NCI-H2107 treated with DMSO at 0.1 percent for 48 hours (cell line): Measurements from ENCODE around the gene THAP10.
"Not testable (repeated sequence)": the region's sequence is repeated elsewhere in the genome, so short reads cannot be mapped to it uniquely, and the experiment has no call there.

ENCODE experiments used
- DNase-seq: peaks from one replicate; lab custom pipeline; 2025; ENCODE audit not compliant: unreplicated experiment; lab: John Stamatoyannopoulos, UW

Gene THAP10

DNA sequence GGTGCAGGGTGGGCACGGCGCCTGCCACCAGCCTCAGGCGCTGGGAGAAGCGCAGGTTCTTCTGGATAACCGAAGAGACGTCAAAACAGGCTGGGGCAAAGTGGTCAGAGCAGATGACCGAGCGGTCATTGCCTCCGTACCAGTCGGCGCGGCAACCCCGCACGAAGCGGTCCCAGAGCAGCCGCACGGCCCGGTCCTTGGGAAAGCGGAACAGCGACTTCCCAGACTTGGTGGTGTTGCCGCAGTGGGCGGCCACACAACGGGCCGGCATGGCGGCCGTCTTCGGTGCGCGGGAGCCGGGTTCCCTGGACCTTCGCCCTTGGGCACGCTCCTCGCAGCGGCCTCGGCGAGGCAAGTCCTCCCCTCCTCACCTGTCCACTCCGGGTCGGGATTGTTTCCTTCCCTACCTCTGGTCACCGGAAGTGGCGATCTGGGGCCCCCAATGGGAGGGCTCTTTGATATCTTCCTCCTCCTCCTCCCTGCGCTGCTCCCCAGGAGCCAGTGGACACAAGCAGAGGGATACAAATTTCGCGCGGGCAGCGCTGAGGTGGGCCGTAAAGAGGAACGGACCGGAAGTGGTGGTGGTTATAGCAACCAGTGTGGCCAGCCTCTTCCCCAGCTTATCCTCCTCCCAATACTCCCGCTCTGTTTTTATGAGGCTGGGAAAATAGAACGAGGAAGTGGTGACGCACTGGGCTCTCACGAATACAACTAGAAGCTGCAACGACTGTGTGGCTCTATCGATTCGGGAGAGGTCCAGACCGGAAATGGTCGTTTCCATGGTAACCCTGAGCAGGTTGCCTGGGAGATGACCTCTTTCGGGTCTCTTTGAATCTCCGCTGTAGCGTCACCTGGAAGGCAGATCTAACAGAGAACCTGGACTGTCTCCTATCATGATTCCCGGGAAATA, at the start of gene THAP10, which contains the start of gene LRRC49:
Gene THAP10 (minus strand): TSS at position 432 of the 910 bp plus-strand sequence. CDS start 161 bp downstream, at position 271.
Gene LRRC49 (plus strand): TSS at position 825 of the 910 bp plus-strand sequence. CDS start 69 bp downstream, at position 894.
- peak; percentile 79 for DNase-seq

DNA sequence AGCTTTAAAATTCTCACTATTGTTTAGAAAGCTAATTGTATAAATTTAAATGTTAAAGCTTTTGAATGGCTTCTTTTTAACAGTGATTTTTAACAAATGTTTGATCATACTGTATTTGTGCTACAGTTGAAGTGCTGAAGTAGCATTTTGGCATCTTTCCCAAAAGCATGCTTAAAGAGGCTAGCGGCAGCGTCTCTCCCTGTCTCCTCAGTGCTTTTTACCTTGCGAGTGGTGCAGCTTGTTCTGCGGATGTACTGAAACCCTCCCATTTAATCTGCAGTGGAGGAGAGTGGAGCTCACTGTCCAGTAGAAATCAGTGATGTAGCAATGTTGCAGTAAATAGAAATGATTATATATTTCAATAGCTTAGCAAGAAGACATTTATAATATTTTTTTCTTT, 44.1 kb upstream of the THAP10 start:
- peak; percentile 22 for DNase-seq

DNA sequence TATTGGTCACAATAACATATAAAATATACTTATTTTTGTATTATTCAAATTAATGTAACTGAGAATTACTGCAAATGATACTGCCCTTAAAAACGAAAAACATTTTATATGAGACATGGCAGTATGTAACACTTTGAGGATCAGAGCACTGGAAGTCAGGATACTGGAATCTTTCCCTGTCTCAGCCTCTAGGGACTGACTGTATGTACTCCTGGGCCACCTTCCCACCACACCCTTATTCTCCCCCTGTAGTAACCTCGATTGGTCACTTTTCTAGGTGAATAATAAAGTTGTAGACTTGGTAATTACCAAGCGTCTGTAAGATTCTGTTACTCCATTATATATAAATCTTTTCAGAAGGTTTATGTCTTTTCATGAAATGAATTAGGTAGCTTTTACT, 43.4 kb upstream of the THAP10 start:
- no peak for DNase-seq

DNA sequence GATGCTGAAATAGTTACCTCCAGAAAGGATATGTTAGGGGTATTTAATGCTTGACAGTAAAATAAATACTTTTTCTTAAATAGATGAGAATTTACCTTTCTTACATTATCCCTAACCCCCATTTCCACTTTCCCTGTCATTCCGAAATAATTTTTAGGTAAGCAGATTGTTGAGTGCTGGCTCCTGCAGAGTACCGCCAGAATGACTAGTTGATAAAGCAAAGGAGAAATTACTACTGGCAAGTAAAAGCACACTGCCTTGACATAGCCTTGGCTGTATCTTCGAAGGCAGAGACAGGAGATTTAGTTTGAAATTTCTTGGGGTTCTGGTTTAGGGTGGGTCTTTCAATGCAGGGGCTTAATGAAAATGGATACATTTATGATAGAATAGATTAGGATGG, 41.2 kb upstream of the THAP10 start:
- no peak for DNase-seq

DNA sequence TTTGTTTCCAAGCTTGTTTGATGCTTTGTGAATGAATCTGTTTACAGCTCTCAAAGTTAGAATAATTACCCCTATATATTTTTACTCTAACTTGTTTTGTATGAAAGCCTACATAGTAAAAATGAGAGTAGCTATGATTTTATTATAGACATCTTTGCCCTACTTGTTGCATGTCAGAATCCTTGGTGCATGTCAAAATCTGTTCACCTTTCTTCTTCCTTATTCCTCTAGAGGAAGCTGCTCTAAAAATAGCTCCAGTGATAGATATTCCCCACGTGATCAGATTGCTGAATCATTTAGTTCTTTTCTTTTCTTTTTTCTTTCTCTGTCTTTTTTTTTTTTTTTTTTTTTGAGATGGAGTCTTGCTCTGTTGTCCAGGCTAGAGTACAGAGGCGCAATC, 40.2 kb upstream of the THAP10 start:
- no peak for DNase-seq

DNA sequence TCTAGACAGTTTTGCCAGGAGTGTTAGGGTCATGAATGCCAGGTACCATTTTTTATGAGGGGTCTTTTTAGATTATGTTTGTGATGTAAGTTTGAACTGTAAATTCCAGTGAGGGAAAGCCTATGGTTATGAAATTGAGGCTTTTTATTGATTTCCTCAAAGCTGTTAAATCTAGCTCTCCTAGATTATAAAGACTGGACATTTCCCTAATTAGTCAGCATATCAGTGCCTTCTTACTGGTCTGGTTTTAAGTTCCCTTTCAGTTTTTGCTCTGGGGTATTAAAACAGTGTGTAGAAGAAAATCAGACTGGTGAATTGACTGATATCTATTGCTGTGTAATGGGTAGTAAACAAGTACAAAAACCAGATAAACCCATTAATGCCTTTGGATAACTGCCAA, 39.6 kb upstream of the THAP10 start:
- no peak for DNase-seq

DNA sequence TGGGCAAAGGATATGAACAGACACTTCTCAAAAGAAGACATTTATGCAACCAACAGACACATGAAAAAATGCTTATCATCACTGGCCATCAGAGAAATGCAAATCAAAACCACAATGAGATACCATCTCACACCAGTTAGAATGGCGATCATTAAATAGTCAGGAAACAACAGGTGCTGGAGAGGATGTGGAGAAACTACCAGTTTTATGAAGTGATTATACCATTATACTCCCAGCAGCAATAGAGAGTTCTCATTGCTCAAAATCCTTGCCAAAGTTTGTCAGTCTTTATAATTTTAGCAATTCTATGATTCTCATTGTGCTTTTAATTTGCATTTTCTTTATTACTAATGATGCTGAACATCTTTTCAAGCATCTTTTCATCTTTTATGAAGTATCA, 34.7 kb upstream of the THAP10 start:
- DNase-seq = not testable (repeated sequence)

DNA sequence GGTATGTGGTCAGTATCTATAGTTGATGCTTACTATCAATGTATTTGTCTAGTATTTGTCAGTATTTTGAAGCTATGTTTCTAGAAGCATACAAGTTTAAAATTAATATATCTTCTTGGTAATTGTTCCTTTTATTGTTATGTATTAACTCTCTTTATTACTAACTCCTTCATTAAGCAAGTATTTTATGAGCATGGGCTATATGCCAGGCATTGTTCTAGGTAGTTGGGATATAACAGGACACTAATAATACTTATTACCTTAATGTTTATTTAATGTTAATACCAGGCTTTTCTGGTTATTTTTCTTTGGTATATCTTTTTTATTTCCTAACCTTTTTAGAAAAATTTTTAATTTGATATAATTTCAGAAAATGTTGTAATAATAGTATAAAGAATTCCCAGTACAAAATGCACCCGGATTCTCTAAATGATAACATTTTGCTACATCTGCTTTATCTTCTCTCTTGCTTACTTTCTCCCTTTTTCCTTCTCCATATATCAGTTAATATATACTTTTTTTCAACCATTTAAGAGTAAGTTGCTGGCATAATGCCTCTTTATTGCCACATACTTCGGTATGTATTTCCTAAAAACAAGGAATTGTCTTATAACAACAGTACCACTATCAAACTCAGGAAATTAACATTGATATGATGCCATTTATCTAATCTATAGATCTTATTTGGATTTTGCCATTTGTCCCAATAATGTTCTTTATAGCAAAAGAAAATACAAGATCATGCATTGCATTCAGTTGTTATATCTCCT, 31.3 kb upstream of the THAP10 start:
- no peak for DNase-seq

DNA sequence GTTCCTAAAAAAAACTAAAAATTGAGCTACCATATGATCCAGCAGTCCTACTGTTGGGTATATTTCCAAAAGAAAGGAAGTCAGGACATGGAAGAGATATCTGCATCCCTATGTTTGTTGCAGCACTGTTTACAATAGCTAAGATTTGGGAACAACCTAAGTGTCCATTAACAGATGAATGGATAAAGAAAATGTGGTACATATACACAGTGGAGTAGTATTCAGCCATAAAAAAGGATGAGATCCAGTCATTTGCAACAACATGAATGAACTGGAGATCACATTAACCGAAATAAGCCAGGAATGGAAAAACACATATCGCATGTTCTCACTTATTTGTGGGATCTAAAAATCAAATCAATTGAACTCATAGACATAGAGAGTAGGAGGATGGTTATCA, 29.9 kb upstream of the THAP10 start:
- no peak for DNase-seq

DNA sequence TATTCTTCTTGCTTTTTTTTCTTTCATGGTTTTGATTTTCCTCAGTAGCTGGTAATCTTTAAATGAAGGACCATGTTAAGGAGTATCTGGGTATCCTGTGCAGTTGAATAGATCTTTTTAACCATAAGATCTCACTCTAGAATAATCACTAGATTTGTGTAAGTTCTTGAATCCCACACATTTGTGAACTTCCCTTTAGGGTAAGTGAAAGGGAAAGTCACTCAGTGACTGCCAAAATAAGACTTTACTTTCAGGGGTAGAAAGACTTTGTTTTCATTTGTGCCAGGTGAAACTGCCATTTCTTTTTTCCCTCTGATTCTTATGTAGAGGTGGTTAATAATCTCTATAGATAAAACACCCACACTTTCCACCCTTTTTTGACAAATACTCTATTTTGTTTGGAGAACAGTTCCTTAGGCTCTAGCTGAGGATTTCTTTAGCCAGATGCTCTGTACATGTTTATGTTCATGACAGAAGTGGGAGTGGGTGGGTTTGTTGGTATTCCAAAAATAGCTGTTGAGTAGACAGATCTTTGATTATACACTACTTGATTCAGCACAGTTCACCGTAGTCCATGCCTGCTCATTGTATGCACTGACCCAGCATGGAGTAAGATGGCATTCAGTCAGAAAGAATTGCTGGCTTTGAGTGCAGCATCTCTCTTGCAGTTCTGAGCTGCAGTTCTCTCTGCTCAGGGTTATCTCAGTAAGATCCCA, 28.9 kb upstream of the THAP10 start:
- no peak for DNase-seq

DNA sequence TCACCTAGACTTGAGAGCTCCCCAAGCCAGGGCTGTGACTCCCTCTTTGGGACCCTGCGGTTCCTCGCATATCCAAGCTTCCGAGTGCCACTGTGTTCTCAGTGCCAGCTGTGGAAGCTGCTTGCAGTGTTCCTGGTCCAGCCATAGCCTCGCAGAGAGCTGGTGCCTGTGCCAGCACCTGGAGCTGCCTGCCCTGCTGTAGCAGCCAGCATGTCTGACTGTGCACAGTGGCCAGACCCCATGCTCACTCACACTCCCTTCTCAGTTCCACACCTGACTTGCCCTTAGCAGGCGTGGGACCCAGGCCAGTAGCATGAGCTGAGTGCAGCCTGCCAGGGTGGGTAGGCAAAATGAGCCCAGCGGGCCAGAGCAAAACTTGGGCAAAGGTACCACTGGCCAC, 25.7 kb upstream of the THAP10 start:
- no peak for DNase-seq

DNA sequence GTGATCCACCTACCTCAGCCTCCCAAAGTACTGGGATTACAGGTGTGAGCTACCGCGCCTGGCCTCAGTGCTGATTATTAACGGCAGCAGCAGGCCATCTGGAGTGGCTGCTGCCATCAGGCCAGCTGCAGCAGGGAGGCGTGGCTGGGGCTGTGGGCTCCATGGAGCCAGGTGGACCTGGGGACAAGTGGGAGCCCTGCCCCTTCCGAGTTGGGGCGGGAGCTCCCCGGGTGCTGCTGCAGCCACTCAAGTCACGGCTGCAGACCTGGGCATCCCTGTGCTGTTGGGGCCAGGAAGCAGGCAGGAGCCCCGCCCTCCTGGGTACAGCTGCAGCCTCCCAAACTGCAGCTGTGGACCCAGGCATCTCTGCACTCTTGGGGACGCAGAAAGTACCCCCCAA, 24.3 kb upstream of the THAP10 start:
- DNase-seq = no peak

DNA sequence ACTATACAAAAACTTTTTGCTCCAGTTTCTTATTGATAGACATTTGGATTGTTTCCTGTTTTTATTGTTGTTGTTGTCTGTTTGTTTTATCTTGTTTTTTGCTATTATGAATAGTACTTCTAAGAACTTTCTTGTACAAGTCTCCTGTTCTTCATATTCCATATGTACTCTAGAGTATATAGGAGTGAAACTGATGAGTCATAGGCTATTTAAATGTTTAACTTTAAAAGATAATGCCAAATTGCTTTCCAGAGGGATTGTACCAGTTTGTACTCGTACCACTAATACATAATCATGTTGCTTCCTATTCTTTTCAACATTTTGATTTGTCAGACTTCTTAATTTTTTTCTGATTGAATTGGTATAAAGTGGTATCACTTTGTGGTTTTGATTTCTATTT, 20.0 kb upstream of the THAP10 start:
- no peak for DNase-seq

DNA sequence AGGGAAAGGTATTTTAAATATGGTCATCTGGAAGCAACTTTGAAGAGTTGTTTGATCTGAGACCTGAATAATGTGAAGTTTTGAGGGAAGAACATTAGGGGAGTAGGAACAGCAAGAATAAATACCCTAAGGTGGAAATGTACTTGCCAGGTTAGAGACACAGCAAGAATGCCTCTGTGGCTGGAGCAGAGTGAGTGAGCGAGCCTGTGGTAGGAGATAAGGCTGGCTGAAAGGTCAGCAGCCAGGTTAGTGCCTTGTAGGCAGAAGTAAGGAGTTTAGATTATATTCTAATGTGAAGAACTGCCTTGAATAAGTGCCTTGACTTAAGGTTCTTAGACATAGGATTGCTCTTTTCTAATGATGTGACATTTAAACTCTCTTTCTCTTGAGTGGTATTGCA, 18.7 kb upstream of the THAP10 start:
- no peak for DNase-seq

DNA sequence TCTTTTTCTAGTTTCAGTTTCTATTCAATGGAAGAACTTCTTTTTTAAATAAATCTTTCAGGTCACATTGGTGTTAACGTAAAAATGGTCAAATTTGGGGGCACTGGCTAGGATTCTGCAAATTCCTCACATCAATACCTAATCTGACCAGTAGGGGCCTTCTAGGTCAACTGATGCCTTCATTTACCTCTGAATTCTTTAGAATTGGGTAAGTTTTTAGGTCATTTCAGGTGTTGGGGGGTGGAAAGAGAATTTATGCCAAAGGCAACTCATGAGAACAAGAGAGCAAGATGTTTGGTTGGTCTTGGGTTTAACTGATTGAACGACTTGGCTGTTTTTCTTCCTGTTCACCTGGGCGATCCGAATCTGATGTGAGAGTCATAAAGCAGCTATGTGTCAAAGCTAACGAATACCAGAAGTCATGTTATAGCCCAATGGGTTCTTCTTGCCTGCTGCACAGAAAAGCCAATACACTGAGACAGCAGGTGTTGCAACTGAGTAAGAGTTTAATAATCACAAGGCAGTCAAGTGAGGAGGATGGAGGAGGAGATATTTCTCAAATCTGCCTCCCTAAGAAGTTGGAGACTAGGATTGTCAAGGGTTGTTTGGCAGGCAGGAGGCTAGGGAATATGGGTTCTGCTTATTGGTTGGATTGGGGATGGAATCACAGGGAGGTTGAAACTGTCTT, 15.7 kb upstream of the THAP10 start:
- DNase-seq = no peak

DNA sequence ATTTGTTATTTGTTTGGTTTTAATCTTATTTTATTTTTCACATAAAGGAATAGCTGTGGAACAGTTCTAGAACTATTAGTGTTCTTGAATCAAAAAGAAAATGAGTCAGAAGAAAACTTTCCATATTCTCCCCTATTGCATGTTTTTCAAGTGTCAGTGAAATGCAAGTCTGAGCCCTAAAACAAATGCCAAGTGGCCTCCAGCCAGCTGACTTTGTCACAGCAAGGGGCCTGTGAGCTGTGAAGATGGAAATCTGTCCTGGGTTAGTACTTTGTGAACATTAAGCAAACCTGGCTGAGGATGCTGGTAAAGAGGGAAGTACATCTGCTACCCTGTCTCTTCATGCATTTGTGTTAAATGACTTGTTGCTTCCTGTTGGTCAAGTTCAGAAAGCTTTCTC, 14.6 kb upstream of the THAP10 start:
- no peak for DNase-seq

DNA sequence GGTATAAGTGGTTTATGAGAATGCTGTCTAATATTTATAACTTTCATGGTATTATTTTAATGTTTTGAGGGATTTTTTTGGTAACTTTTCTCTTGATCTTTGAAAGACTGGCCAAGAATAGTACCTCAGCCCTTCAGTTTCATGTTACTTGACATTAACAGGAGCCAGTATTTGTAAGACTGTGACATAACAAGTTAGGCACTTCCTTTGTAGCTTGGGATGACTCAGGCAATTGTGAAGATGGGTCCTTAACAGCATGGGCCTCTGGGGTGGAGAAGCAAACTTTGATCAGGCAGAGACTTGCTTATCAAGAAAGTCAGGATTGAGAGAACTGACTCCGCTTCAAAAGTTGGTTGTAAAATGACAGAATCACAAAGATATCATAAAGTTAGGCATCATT, 9.9 kb upstream of the THAP10 start:
- no peak for DNase-seq

DNA sequence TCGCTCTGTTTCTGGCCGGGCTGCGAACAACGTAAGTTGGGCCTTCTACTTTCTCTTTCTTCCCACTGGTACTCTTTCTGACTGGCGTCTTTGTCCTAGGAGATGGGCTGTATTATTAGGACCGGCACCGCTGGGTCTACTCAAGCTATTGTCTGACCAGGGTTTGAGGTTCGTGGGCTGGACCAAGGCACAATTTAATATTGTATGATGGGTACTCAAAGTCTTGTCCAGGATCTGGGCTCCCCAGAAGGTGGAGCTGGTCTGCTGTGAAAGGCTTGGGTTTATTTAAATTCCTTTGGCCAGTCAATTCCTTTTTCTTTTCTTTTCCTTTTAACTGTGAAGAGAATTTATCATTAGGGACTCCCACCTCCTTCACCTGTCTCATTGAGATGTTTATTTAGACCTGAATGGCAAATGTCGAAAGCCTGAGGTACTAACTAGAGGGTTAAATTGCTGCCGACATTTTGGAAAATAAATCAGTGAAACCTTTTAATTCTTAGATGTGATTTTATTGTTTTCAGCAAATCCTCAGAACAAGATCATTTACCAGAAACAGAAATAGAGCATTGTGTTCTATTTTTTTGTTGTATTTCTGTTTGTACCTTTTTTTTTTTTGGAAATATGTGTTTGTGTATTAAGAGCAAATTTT, 803 bp upstream of the THAP10 start:
- DNase-seq = peak; percentile 25

DNA sequence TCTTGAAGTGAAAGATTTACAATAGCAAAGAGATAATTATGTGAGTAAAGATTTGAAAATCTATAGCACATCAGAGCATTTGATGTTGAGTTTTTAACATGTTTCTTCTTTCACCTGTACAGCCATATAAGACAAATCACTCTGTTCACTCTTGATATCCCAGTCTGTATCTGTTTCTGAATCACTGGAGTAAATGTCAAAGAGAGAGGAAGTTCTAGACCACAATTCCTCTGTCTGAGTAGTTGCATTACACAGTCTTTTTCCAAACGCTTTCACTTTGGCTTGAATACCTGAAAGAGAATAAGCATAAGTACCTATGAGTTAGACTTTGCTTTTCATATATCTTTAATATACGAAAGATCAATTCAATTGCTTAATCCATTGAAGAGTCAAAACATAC, 9.9 kb downstream of the THAP10 start:
- DNase-seq = no peak

DNA sequence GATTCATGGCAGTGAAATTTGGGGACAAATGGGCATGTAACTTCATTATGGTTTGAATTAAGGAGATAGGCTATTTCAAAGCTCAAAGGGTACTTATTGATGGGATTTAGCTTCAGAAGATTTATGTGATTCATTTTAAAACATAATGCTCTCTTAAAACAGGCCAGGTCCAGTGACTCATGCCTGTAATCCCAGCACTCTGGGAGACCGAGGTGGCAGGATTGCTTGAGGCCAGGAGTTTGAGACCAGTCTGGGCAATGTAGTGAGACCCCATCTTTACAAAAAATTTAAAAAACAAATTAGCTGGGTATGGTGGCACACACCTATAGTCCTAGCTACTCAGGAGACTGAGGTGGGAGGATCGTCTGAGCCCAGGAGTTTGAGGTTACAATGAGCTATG, 11.5 kb downstream of the THAP10 start:
- no peak for DNase-seq
